GM21447 (cell line): ENCODE results near the gene TENT4B.

Source experiments
- ATAC-seq: cut with Tn5 transposase; IDR thresholded peaks from one replicate; pipeline ENCODE4 v1.9.1; 2021; ENCODE audit not compliant: unreplicated experiment

The TENT4B gene

DNA sequence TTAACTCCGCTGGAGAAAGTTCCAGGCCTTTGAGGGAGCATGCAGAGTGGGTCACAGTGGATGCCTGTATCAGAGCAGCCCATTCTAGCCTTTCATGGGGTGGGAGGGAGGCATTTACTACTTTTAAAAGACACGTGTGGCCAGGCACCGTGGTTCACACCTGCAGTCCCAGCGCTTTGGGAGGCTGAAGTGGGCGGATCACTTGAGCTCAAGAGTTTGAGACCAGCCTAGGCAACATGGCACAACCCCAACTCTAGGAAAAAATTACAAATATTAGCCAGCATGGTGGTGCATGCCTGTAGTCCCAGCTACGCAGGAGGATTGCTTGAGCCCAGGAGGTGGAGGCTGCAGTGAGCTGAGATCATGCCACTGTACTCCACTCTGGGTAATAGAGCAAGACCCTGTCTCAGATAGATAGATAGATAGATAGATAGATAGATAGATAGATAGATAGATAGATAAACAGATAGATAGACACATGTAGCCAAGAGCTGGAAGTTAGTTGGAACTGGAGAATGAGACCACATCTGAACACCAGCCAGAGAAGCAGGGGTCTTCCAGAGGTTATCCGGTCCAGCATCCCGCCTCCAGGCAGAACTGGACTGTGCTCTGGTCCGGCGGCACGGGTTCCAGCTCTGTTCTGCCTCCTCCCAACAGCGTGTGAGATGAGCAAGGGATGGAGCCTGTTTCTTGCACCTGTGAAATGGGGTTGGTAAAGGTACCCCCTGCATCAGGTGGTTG, 116.8 kb downstream of the TENT4B start:
- ATAC-seq: no peak

DNA sequence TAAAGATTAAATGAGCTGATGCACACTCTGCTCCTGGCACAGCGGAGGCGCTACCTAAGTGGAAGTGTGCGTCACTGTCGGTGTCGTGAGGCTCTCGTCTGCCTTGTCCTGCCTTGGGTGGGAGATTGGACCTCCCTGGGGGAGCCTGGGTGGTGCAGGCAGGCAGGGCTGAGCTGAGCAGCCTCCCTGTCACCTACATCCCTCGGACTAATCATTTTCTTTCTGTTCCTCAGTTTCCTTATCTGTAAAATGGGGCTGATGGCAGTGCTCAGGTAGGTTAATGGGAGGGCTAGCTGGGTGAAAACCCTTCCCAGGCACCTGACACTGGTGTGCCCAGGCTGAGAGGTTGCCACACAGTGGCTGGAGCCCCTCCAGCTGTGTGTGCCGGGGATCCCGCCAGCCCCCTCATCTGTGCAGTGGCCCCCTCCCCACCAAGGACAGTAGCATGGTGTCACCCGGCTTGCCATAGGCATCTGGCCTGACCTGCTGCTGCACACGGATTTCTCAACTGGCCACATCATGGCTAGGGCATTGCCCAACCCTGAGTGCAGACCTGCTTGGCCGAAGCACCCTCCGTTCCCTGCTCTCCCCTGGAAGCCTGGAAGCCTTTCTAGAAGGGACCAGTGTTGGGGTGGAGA, 117.5 kb downstream of the TENT4B start:
- ATAC-seq: no peak

GRCh38 chr16:50271148-50272041, 118.3 kb downstream of the TENT4B start:
- no peak for ATAC-seq

DNA sequence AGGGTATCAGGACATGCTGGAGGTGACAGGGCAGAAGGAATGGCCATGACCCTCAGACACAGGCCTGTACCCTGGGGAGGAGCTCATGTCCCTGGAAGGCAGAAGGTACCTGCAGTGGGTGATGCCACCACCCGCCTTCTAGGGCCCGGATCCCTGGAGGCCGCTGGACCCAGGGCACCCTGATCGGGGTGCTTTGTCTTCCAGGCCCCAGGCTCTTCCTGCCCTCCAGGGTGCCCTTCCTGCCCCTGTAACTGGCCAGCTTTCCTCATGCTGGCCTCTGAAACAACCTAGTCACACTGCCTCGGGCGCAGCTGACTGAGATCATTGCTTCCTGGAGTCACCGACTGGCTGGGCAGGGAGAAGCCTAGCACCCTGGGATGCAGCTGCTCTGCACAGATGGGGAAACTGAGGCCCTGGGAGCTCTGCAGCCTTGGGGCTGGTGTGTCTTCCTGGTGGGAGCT, 119.0 kb downstream of the TENT4B start:
- ATAC-seq: no peak

- no peak for ATAC-seq
These were observed 119.7 kb downstream of the TENT4B start for GRCh38 chr16:50272687-50273381.

GRCh38 chr16:50273382-50273690, 120.2 kb downstream of the TENT4B start:
- ATAC-seq: no peak

GRCh38 chr16:50273888-50274325, 120.8 kb downstream of the TENT4B start:
- ATAC-seq: peak; percentile 75

DNA sequence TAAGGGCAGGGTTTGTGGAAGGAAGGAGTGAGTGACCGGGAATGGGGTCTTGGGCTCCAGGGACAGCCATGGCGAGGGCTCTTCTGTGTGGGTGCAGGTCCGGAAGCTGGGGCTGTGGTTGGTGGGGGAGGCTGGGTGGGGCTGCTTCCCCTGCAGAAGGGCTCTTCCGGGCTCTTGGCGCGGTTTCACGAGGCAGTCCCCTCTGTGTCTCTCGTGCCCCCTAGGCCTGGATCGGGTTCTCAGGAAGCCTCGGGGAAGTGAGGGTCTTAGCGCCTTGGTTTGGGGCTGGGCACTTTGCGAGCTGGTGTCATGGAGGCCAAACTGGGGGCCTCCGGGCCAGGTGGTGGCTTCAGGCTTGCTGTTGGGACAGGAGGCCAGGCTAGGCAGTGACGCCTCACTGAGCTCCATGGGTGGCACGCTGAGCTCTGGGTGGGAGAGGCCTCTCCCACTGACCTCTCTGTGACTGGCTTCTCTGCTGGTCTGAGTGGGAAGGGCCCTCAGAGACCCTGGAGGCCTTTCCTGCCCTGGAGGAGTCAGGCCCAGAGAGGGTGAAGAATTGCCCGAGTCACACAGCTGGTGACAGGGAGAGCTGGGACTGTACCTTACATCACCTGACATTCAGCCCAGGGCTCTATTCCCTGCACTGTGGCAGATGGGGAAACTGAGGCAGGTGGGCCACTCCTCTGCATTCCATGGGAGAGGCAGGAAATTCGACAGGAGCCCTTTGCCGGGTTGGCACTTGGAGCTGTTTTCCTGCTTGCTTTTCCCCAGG, 121.4 kb downstream of the TENT4B start:
- peak; percentile 40 for ATAC-seq

DNA sequence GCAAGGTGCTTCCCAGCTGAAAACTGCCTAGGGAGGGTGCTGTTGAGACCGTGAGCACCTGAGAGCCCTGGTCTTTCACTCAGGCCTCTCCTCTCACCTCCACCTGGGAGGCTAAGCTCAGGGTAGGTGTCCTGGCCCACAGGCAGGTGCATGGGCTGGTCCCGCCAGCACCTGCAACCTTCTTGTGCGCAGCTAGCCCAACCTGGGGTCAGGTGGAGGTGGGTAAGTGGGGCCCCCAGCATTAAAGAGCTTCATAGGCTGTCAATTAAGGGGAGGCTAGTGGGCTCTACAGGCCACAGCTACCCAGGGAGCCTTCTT, 122.0 kb downstream of the TENT4B start:
- ATAC-seq: no peak

DNA sequence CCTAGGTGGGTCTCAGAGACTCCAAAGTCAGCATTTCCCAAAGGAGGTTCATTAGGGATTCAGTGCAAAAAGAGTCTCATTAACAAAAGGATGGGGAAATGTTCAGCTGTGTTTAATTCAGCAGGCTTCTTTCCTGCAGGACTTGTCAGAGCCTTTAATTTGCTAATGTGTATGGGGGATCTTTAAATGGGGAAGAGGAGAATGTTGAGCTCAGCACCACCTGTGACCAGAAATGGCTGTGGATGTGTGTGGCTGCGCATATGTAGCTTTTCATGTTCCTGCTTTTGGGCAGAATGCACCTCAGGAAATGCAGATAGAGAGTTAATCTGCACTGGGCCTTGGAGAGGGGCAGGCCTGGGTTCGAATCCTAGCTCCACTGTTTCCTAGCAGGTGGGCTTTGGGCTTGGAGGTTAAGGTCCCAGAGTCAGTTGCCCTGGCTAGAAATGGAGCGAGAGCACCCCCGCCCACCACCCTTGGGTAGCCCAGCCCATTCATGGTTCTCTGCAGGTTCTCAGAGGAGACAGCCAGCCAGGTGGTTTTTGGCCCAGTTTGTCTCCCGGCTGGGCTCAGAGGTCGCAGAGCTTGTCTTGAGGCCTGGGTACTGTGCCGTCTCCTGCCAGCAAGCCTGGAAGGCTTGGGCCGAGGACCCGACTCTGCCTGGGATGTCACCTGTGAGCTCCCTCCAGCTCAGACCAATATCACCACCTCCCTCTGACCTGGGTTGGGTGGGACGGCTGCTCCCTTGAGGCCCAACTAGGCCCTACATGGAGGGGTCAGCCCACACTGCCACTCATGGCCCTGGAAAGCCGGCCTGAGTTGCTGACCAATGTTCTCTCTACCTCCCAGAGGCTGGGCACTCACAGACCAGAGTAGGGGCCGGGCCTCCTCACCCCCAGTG, 122.6 kb downstream of the TENT4B start:
- no peak for ATAC-seq

DNA sequence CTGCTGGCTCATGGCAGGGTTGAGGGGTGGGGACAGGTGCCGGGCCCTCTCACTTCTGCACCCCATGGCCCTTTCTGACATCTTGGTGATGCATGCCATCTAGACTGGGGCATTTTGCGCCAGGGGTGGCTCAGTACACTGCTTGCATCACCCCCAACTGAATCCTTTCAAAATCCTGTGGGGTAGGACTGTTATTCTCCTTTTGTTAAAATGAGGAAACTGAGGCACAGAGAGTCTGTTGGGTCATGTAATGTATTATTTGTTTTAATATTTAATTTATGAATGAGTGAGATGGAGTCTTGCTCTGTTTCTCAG, 123.2 kb downstream of the TENT4B start:
- ATAC-seq: no peak

- ATAC-seq: no peak
These were observed 123.9 kb downstream of the TENT4B start for GRCh38 chr16:50276801-50277555.

DNA sequence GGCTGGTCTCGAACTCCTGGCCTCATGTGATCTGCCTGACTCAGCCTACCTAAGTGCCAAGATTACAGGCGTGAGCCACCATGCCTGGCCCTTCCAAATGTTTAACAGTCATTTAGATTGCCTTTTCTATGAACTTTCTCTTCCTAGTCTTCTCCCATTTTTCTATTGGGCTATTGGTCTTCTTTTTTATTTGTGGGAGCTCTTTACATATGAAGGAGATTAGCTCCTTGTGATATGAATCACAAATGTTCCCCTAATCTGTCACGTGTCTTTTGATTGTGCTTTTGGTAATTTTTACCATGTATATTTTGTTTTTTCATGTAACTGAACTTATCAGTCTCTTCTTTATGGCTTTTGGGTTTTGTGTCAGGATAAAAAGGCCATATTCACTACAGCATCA, 125.1 kb downstream of the TENT4B start:
- ATAC-seq: no peak

- ATAC-seq: no peak
These were observed 126.4 kb downstream of the TENT4B start for GRCh38 chr16:50279504-50279865.

- ATAC-seq: no peak
These were observed 127.8 kb downstream of the TENT4B start for GRCh38 chr16:50280932-50281331.
